Measurements from ENCODE around the gene ZCCHC14. TPM values are rescaled to one million over a fixed set of nuclear protein-coding genes. Genes with fewer than 3 reads are reported as not detected.

Gene ZCCHC14
- total RNA-seq = 4.7 and 6.3 TPM in 2 replicates

DNA sequence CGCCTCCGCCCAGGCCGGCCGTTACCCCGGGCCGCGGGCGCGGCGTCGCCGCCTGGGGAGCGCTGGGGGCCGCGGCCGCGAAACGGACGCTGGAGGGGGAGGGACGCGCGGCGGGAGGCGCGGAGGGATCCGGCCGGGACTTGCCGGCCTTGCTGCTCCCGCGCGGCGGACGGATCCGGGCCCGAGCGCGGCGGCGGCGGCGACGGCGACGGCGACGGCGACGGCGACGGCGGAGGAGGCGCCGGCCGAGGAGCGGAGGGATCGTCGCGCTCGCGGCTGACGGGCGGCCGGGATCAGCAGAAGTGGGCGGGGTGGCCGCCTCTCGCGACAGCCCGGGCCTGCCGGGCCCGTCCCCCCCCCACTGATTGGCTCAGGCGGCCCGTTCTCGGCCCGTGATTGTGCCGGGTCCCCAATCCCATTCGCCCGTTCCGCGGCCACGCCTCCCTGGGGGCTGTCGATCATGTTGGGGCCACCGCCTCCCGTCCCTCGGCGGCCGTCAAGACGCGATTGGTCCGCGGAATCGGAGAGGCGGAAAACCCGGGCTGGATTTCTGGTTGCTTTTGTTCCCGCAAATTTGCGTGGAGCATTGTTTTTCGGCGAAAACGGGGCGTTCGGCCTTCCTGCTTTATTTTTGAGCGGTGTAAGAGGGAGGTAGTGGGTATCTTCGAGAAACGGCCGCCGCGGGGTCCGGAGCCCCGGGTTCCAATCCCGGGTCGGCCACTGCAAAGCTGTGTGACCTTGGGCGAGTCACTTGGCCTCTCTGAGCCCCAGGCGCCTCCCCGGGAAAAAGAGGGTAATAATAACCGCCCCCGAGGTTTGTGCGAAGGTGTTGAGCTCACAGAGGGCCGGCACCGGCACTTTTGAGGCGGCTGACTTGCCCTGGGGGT, at the start of gene ZCCHC14:
ZCCHC14 (minus strand) TSS at position 304 of the 887 bp plus-strand sequence. CDS start 786 bp downstream, outside the sequence.
- intact Hi-C loops (cut with micrococcal nuclease) = loop anchor here (1.0 to 5.0 kb wide), 7 partner anchors 28 to 1936 kb away; partner anchors contain the start of genes BANP, C16orf95 and KLHDC4

- intact Hi-C loops (cut with micrococcal nuclease) = no loop called here
These were observed 49.0 kb upstream of the ZCCHC14 start for GRCh38 chr16:87541872-87542234.

DNA sequence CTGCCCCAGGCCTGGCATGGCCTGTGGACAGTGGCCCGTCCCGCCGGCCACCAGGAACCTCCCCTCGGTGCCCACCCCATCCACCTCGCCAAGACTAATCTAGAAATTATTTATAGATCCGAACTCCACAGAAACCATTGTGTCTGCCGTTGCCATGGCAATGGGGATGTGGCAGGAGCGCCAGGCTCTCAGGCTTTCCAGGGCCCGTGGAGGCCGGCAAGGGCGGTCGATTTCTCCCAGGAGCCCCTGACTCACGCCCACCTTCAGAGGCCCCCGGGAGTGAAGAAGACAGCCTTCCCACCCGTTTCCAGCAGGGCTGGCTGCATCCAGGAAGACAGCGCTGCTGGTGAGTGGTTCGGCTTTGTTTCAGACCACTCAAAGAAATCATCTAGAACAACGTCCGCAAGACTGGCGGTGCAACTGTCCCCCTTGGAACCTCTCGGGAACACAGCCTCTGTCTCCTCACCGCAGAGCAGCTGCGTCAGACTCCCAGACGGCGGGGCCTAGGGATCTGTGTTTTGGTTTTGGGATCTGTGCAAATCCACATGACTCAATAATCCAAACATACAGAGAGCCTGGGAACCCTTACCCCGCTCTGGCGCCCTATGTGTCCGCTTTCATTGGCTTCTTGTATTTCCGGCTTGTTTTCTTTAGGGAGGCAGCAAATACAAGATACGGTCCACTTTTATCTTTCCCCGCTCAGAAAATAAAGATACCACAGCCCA, 48.5 kb upstream of the ZCCHC14 start:
- intact Hi-C loops (cut with micrococcal nuclease) = no loop called here

GRCh38 chr16:87540897-87541146, 48.0 kb upstream of the ZCCHC14 start:
- intact Hi-C loops (cut with micrococcal nuclease) = no loop called here

GRCh38 chr16:87540072-87540896, 47.5 kb upstream of the ZCCHC14 start:
- intact Hi-C loops (cut with micrococcal nuclease) = no loop called here

DNA sequence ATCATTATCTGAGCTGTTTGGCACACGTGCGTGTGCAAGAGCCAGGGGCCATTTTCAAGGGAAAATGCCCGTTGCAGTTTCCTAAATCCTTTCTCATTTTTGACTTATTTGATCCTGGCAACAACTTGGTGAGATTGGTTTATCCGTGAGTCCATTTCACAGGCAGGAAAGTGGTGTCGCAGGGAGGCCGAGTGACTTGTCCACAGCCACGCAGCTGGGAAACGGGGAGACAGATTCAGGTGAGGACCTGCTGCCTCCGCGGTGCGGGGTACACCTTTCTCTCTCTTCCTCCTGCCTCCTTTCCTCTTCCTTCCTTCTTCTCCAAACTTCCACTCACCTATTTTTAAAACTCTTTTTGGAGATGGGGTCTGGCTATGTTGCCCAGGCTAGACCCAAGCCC, 46.3 kb upstream of the ZCCHC14 start:
- intact Hi-C loops (cut with micrococcal nuclease) = no loop called here

GRCh38 chr16:87538594-87538993, 45.8 kb upstream of the ZCCHC14 start:
- intact Hi-C loops (cut with micrococcal nuclease) = no loop called here

DNA sequence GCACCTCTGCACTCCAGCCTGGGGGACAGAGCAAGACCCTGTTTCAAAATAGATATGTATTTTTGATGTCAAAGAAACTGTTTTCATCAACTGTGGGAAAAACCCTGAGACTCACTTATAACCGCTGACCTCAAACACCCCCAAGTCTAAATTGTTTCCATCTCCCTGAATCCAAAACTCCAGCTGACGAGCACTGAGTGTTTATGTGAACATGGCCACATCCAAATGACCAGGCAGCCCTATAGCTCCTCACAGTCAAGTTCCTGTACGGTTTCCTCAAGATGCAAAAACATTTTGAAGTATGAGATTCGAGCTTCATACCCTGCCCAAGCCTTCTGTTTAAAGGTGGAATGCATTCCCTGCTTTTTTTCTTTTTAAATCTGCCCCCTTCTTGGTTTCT, 45.3 kb upstream of the ZCCHC14 start:
- intact Hi-C loops (cut with micrococcal nuclease) = no loop called here

DNA sequence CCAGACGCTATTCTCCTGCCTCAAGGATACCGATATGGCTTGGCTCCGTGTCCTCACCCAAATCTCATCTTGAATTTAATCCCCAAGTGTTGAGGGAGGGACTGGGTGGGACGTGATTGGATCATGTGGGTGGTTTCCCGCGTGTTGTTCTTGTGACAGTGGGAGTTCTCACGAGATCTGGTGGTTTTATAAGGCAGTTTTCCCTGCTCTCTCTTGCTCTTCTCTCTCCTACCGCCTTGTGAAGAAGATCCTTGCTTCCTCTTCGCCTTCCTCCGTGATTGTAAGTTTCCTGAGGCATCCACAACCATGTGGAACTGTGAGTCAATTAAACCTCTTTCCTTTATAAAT, 43.9 kb upstream of the ZCCHC14 start:
- intact Hi-C loops (cut with micrococcal nuclease) = no loop called here

- intact Hi-C loops (cut with micrococcal nuclease) = no loop called here
These were observed 43.3 kb upstream of the ZCCHC14 start for GRCh38 chr16:87535855-87536794.

- intact Hi-C loops (cut with micrococcal nuclease) = no loop called here
These were observed 42.6 kb upstream of the ZCCHC14 start for GRCh38 chr16:87535457-87535854.

DNA sequence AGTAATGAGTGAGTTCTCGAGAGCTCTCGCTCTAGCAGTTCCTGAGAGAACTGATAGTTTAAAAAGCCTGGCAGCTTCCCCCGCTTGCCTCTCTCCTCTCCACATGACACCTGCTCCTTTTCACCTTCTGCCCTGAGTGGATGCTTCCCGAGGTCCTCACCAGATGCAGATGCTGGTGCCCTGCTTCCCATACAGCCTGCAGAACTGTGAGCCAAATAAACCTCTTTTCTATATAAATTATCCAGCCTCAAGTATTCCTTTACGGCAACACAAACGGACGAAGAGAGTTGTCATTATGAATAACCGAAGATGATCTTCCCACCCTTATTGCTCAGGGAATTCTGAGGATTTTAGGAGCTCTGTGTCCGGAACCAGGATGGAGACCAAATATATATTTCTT, 41.9 kb upstream of the ZCCHC14 start:
- intact Hi-C loops (cut with micrococcal nuclease) = no loop called here

DNA sequence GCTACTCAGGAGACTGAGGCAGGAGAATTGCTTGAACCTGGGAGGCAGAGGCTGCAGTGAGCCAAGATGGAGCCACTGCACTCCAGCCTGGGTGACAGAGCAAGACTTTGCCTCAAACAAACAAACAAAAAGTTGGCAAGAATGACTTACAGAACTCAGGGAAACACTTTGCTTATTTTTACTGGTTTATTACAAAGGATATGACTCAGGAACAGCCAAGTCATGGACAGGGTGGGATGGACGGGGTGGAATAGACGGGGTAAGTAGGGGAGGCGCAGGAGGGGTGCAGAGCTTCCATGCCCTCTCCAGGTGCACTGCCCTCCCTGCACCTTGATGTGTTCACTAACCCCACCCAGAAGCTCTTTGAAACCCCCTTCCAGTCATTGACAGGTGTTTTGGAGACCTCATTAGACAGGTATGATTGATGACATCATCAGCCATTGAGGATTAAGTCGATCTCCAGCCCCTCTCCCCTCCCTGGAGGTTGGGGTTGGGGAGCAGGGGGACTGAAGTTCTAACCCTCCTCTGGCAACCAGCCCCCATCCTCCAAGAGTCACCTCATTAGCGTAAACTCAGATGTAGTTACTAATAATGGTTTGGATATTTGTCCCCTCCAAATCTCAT, 41.3 kb upstream of the ZCCHC14 start:
- intact Hi-C loops (cut with micrococcal nuclease) = no loop called here

GRCh38 chr16:87533061-87533460, 40.2 kb upstream of the ZCCHC14 start:
- intact Hi-C loops (cut with micrococcal nuclease) = no loop called here

GRCh38 chr16:87531418-87531817, 38.6 kb upstream of the ZCCHC14 start:
- intact Hi-C loops (cut with micrococcal nuclease) = no loop called here

DNA sequence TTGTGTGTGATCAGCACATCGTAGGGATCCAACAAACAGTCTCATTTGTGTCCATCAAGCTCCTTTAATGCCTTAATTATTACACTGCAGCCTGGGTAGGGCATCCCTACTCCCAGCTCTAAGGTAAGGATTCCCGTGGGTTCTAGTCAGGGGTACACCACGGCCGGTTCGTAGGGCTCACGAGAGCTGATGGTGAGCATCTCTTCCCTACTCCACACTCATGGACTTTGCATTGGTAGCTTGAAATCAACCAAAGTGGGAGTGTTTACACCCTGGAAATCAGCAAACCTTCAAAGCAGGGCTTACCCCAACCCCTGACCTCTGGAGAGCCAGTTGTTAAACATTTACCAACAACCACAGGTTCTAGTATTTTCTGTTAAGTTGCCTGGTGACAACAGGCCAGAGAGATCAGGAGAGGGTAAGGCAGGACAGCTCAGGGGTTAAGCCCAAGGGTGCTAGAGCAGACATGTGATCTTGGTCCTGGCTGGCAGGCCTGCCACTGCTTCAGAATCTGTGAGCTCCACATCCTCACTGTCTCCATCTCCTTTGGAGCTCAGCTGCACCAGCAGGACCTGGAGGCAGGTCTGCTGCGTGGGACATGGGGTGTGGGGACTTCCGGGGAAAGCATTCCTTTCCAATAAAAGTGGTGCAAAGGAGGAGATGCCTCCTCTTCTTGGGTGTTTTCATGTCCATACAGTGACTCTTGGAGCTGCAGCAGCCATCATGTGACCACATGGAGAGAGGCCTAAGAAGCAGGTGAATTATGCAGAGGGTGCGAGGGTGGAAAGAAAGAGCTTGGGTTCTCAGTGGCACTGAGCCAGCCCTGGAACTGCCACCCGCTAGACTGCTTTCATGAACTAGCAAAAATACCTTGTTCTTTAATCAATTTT, 36.1 kb upstream of the ZCCHC14 start:
- intact Hi-C loops (cut with micrococcal nuclease) = no loop called here

- intact Hi-C loops (cut with micrococcal nuclease) = no loop called here
These were observed 34.4 kb upstream of the ZCCHC14 start for GRCh38 chr16:87527055-87527724.

DNA sequence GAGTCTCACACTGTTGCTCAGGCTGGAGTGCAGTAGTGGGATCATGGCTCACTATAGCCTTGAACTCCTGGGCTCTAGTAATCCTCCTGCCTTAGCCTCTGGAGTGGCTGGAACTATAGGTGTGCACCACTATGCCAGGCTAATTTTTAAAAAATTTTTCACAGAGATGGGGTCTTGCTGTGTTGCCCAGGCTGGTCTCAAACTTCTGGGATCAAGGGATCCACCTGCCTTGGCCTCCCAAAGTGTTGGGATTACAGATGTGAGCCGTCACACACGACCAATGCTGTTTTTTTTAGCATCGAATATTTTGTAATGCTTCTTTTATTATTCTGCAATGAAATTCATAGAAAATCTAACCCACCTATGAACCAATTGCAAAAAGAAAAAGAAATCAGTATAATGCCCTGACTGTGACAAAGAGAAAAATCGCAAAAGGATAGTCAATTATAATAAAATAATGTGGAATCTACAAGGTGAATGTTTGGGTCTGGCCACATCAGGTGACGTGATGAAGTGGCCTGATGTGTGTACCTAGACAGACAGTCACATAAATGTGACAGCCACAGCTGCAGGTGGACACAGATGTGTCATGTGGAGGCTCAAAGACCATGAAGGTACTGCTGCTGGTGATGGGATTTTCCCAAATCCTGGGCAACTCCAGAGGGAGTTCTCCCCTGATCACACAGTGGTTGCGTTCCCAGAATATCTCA, 33.6 kb upstream of the ZCCHC14 start:
- intact Hi-C loops (cut with micrococcal nuclease) = no loop called here

All from T-helper 1 cell treated with Interleukin-12 subunit alpha and Interleukin-12 subunit beta and Interleukin-4 antibody, amounts not matched to agents 30 ng/mL and 1 ng/mL, for 36 hours (primary cell).